ENCODE results near the gene TPH2.

TPH2 gene

GRCh38 chr12:71947645-71948105 lies 9.0 kb downstream of the TPH2 start:
- TF ChIP-seq CTCF (IDR thresholded peaks at IDR 0.05; ENCODE audit: borderline replicate concordance, control extremely low read depth, extremely low read depth, insufficient read depth, missing control alignments) = no peak
- no peak for DNase-seq (ENCODE audit: low spot score)
- in situ Hi-C loops (cut with MboI; ENCODE audit: low sequenced_read_pairs, unreplicated experiment) = no loop called here

- in situ Hi-C loops (cut with MboI; ENCODE audit: low sequenced_read_pairs, unreplicated experiment) = no loop called here
- no peak for DNase-seq (ENCODE audit: low spot score)
- no peak for TF ChIP-seq CTCF (IDR thresholded peaks at IDR 0.05; ENCODE audit: borderline replicate concordance, control extremely low read depth, extremely low read depth, insufficient read depth, missing control alignments)
Observed at GRCh38 chr12:71948390-71948789, 9.7 kb downstream of the TPH2 start.

GRCh38 chr12:71949646-71950045 lies 11.0 kb downstream of the TPH2 start:
- TF ChIP-seq CTCF (IDR thresholded peaks at IDR 0.05; ENCODE audit: borderline replicate concordance, control extremely low read depth, extremely low read depth, insufficient read depth, missing control alignments) = no peak
- no peak for DNase-seq (ENCODE audit: low spot score)
- in situ Hi-C loops (cut with MboI; ENCODE audit: low sequenced_read_pairs, unreplicated experiment) = no loop called here

GRCh38 chr12:71950404-71950803 lies 11.8 kb downstream of the TPH2 start:
- TF ChIP-seq CTCF (IDR thresholded peaks at IDR 0.05; ENCODE audit: borderline replicate concordance, control extremely low read depth, extremely low read depth, insufficient read depth, missing control alignments) = no peak
- DNase-seq (ENCODE audit: low spot score) = no peak
- in situ Hi-C loops (cut with MboI; ENCODE audit: low sequenced_read_pairs, unreplicated experiment) = no loop called here

- DNase-seq (ENCODE audit: low spot score) = no peak
- TF ChIP-seq CTCF (IDR thresholded peaks at IDR 0.05; ENCODE audit: borderline replicate concordance, control extremely low read depth, extremely low read depth, insufficient read depth, missing control alignments) = no peak
- in situ Hi-C loops (cut with MboI; ENCODE audit: low sequenced_read_pairs, unreplicated experiment) = no loop called here
Observed at GRCh38 chr12:71950819-71951218, 12.2 kb downstream of the TPH2 start.

- no peak for TF ChIP-seq CTCF (IDR thresholded peaks at IDR 0.05; ENCODE audit: borderline replicate concordance, control extremely low read depth, extremely low read depth, insufficient read depth, missing control alignments)
- in situ Hi-C loops (cut with MboI; ENCODE audit: low sequenced_read_pairs, unreplicated experiment) = no loop called here
- DNase-seq (ENCODE audit: low spot score) = no peak
Observed at GRCh38 chr12:71954083-71954778, 15.6 kb downstream of the TPH2 start.
